NCI-H187 treated with DMSO at 0.1 percent for 48 hours (cell line): ENCODE results near the gene TMED1.
A peak's percentile ranks its signal among the peaks of the same experiment; 100 is the strongest.
"Not testable (repeated sequence)": the region's sequence is repeated elsewhere in the genome, so short reads cannot be mapped to it uniquely, and the experiment has no call there.

Experiments
- DNase-seq: peaks from one replicate; lab custom pipeline; 2025; lab: John Stamatoyannopoulos, UW

Gene TMED1

GRCh38 chr19:10862561-10863106 is 26.6 kb upstream of the TMED1 start:
- no peak for DNase-seq

- DNase-seq = no peak
These were observed 25.2 kb upstream of the TMED1 start for GRCh38 chr19:10861103-10861651.

- no peak for DNase-seq
These were observed 22.3 kb upstream of the TMED1 start for GRCh38 chr19:10858204-10858828.

- not testable (repeated sequence) for DNase-seq
These were observed 20.9 kb upstream of the TMED1 start for GRCh38 chr19:10856899-10857298.

GRCh38 chr19:10855879-10856522 is 20.0 kb upstream of the TMED1 start:
- no peak for DNase-seq

GRCh38 chr19:10854350-10855089 is 18.5 kb upstream of the TMED1 start:
- no peak for DNase-seq

- DNase-seq = no peak
These were observed 16.9 kb upstream of the TMED1 start for GRCh38 chr19:10852941-10853340.

GRCh38 chr19:10852098-10852800 is 16.2 kb upstream of the TMED1 start:
- no peak for DNase-seq

GRCh38 chr19:10850631-10851030 is 14.6 kb upstream of the TMED1 start:
- DNase-seq = no peak

- no peak for DNase-seq
These were observed 12.3 kb upstream of the TMED1 start, which contains the start of gene C19orf38 for GRCh38 chr19:10848230-10848856. Gene C19orf38 (plus strand): TSS chr19:10848415. CDS start chr19:10848509, 94 bp downstream.

GRCh38 chr19:10846500-10847202 is 10.6 kb upstream of the TMED1 start:
- DNase-seq = no peak

GRCh38 chr19:10842788-10843187 is 6.8 kb upstream of the TMED1 start:
- DNase-seq = no peak

- no peak for DNase-seq
These were observed 3.4 kb upstream of the TMED1 start for GRCh38 chr19:10839114-10840050.

GRCh38 chr19:10838377-10838776 is 2.4 kb upstream of the TMED1 start:
- DNase-seq = no peak

GRCh38 chr19:10837649-10838048 is 1.6 kb upstream of the TMED1 start:
- DNase-seq = not testable (repeated sequence)

GRCh38 chr19:10836479-10837330 is 693 bp upstream of the TMED1 start:
- peak; percentile 14 for DNase-seq

GRCh38 chr19:10835089-10835753 is 791 bp downstream of the TMED1 start:
- peak; percentile 91 for DNase-seq

- no peak for DNase-seq
These were observed 3.1 kb downstream of the TMED1 start for GRCh38 chr19:10832939-10833296.
